Upper lobe of left lung (tissue), 4 donors: ENCODE results near the gene ART4.

Experiments used
- POLR2A ChIP-seq, 4 donors: fragments of 450-650 bp; IDR thresholded peaks; one replicate each; pipeline ENCODE4 v1.5.1; 2016 to 2017; ENCODE audit warnings: antibody characterized with exemption in 4 of 4, mild to moderate bottlenecking in 2 of 4
- POLR2AphosphoS5 ChIP-seq, 2 donors: sonication (generic); formaldehyde crosslinking; IDR thresholded peaks; one replicate each; pipeline ENCODE4 v1.5.1; 2017; ENCODE audit warnings: antibody characterized with exemption in 2 of 2
- TF ChIP-seq, protein P1 (sequence below), 6 experiments: fragments of 450-650 bp in 4 of 6; fragments of 200-600 bp in 2 of 6; sonication (generic) in 2 of 6; IDR thresholded peaks; one replicate each; pipeline ENCODE4 v1.5.1; 2016 to 2019; ENCODE audit warnings: antibody characterized with exemption in 6 of 6

DNA sequence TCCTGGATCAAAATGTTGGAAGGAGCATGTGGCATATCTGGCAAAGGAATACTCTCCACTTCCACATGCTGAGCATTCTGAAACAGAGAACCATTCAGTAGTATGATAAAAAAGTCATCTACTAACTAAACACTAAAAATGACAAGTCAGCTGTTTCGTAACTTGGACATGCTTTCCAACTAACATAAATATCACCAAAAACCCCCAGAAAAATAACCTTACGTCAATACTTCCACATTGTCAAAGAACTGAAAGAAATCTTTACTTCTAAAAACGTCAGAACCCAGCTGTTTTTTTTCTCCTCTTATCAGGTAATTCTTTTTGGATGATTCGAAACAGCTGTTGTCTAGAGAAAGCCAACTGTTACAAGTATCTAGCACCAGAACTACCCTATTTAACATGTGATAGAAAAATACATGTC, 48.3 kb downstream of the ART4 start:
- TF ChIP-seq, protein P1, sequence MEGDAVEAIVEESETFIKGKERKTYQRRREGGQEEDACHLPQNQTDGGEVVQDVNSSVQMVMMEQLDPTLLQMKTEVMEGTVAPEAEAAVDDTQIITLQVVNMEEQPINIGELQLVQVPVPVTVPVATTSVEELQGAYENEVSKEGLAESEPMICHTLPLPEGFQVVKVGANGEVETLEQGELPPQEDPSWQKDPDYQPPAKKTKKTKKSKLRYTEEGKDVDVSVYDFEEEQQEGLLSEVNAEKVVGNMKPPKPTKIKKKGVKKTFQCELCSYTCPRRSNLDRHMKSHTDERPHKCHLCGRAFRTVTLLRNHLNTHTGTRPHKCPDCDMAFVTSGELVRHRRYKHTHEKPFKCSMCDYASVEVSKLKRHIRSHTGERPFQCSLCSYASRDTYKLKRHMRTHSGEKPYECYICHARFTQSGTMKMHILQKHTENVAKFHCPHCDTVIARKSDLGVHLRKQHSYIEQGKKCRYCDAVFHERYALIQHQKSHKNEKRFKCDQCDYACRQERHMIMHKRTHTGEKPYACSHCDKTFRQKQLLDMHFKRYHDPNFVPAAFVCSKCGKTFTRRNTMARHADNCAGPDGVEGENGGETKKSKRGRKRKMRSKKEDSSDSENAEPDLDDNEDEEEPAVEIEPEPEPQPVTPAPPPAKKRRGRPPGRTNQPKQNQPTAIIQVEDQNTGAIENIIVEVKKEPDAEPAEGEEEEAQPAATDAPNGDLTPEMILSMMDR (IDR thresholded peaks at IDR 0.05) = no peak
- TF ChIP-seq POLR2A (IDR thresholded peaks at IDR 0.05) (no peak), POLR2AphosphoS5 (IDR thresholded peaks at IDR 0.05) (no peak)
